Mesendoderm (in vitro differentiated cells): ENCODE measurements around the gene GLA.
A peak's percentile ranks its signal among the peaks of the same experiment; 100 is the strongest.

Source experiments
- DNase-seq: peaks from one replicate; pipeline ENCODE4 v3.0.0; 2013
- H2AK5ac ChIP-seq: 2 replicates; pipeline ENCODE4 v1.6.1; 2013; ENCODE audit warnings: low read length, inconsistent platforms
- H2BK120ac ChIP-seq: 2 replicates; pipeline ENCODE4 v1.6.1; 2013; ENCODE audit warnings: low read depth, mild to moderate bottlenecking, low read length, moderate library complexity, mixed read lengths
- H2BK15ac ChIP-seq: replicated peaks from 2 replicates; pipeline ENCODE4 v1.6.1; 2013; ENCODE audit warnings: low read depth, mild to moderate bottlenecking, moderate library complexity
- H2BK5ac ChIP-seq: 2 replicates; pipeline ENCODE4 v1.6.1; 2013; ENCODE audit warnings: low read length, inconsistent platforms
- H3K18ac ChIP-seq: 2 replicates; pipeline ENCODE4 v1.6.1; 2013; ENCODE audit warnings: mild to moderate bottlenecking, low read length, mixed read lengths
- H3K23ac ChIP-seq: one replicate; pipeline ENCODE4 v1.6.1; 2013; ENCODE audit warnings: low read length
- H3K27ac ChIP-seq: 2 replicates; pipeline ENCODE4 v1.5.1; 2013; ENCODE audit warnings: low read depth, mild to moderate bottlenecking, inconsistent platforms, low read length, moderate library complexity
- H3K27me3 ChIP-seq: 2 replicates; pipeline ENCODE4 v1.6.1; 2013; ENCODE audit warnings: low read length, control low read depth, mild to moderate bottlenecking, inconsistent platforms; ENCODE audit not compliant: insufficient read depth, poor library complexity
- H3K36me3 ChIP-seq: 2 replicates; pipeline ENCODE4 v1.6.1; 2013; ENCODE audit warnings: low read length, inconsistent platforms; ENCODE audit not compliant: control insufficient read depth, insufficient read depth
- H3K4ac ChIP-seq: one replicate; pipeline ENCODE4 v1.6.1; 2013; ENCODE audit warnings: low read depth, mild to moderate bottlenecking, low read length, moderate library complexity
- H3K4me1 ChIP-seq: 2 replicates; pipeline ENCODE4 v1.6.1; 2013; ENCODE audit warnings: low read depth, low read length, inconsistent platforms; ENCODE audit not compliant: control insufficient read depth
- H3K4me2 ChIP-seq: 2 replicates; pipeline ENCODE4 v1.6.1; 2013; ENCODE audit warnings: low read length
- H3K4me3 ChIP-seq: 2 replicates; pipeline ENCODE4 v1.5.1; 2013; ENCODE audit warnings: mild to moderate bottlenecking, low read length
- H3K56ac ChIP-seq: one replicate; pipeline ENCODE4 v1.6.1; 2013; ENCODE audit warnings: low read length
- H3K79me1 ChIP-seq: 2 replicates; pipeline ENCODE4 v1.6.1; 2013; ENCODE audit warnings: low read length, inconsistent platforms
- H3K79me2 ChIP-seq: 2 replicates; pipeline ENCODE4 v1.6.1; 2013; ENCODE audit warnings: mild to moderate bottlenecking, low read length; ENCODE audit not compliant: control insufficient read depth, insufficient read depth
- H3K9ac ChIP-seq: 2 replicates; pipeline ENCODE4 v1.6.1; 2013; ENCODE audit warnings: low read length, inconsistent platforms
- H4K5ac ChIP-seq: one replicate; pipeline ENCODE4 v1.6.1; 2013; ENCODE audit warnings: low read length
- H4K8ac ChIP-seq: one replicate; pipeline ENCODE4 v1.6.1; 2013; ENCODE audit warnings: low read depth, mild to moderate bottlenecking, control low read depth, low read length, moderate library complexity
- WGBS: extraction: QIAGEN DNeasy Blood & Tissue Kit; methylation state at CpG from one replicate; pipeline ENCODE4 v1.1.7; 2013; ENCODE audit warnings: low lambda C conversion rate, missing lambda C conversion rate; ENCODE audit not compliant: insufficient coverage; ENCODE audit errors: extremely low coverage; 5-methylcytosine and 5-hydroxymethylcytosine counted together

The GLA gene

DNA sequence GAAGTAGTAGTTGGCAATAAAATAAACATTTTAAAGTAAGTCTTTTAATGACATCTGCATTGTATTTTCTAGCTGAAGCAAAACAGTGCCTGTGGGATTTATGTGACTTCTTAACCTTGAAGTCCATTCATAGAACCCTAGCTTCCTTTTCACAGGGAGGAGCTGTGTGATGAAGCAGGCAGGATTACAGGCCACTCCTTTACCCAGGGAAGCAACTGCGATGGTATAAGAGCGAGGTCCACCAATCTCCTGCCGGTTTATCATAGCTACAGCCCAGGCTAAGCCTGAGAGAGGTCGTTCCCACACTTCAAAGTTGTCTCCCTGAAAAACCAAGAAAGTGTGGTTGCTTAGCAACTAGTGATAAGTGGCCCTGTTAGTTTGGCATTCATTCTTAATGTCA, 9.9 kb downstream of the GLA start:
- no peak overlapping the region for H3K4ac ChIP-seq
- no peak overlapping the region for H2AK5ac ChIP-seq
- H3K4me3 ChIP-seq, result no peak overlapping the region
- H2BK120ac ChIP-seq, result no peak overlapping the region
- H3K27ac ChIP-seq, result no peak overlapping the region
- DNase-seq, result peak; percentile 28
- H3K4me2 ChIP-seq, result no peak overlapping the region
- H4K8ac ChIP-seq, result no peak overlapping the region
- H3K79me2 ChIP-seq, result no peaks in the 10 kb centered on the region
- H3K79me1 ChIP-seq, result no peaks in the 10 kb centered on the region
- H3K27me3 ChIP-seq, result no peaks in the 10 kb centered on the region
- H3K4me1 ChIP-seq, result no peaks in the 10 kb centered on the region
- no peaks in the 10 kb centered on the region for H3K36me3 ChIP-seq
- H2BK15ac ChIP-seq, result no peak overlapping the region
- no peak overlapping the region for H2BK5ac ChIP-seq
- H3K18ac ChIP-seq, result no peak overlapping the region
- H3K9ac ChIP-seq, result no peak overlapping the region
- no peak overlapping the region for H3K56ac ChIP-seq
- H4K5ac ChIP-seq, result no peak overlapping the region
- no peak overlapping the region for H3K23ac ChIP-seq
- WGBS, result no CpG with 5 or more reads among the region's 4 CpGs

DNA sequence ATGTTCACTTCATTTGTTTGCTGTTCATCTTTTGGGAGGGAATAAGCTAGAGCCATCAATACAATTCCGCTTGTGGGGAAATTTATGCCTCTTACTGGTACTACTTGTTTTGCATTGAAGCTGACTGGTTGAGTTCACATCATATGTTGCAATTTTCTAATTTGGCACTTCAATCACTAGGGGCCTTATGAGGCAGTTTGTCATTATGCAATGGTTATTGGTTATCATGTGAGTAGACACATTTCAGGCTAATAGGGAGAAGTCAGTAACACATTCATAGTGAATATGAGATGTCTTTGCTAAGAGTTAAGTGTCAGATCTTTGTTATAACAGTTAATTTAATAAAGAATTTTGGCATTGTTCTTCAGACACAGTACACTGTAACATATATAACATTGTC, 11.9 kb downstream of the GLA start:
- H3K4me2 ChIP-seq, result no peak overlapping the region
- no peak overlapping the region for H3K27ac ChIP-seq
- H3K9ac ChIP-seq, result no peak overlapping the region
- H3K79me1 ChIP-seq, result no peaks in the 10 kb centered on the region
- H3K4me3 ChIP-seq, result no peak overlapping the region
- no peaks in the 10 kb centered on the region for H3K4me1 ChIP-seq
- peaks cover 3% of the 10 kb centered on the region for H3K36me3 ChIP-seq
- H2BK120ac ChIP-seq, result no peak overlapping the region
- no peak overlapping the region for H3K18ac ChIP-seq
- no peak overlapping the region for H3K23ac ChIP-seq
- no peak overlapping the region for H2BK15ac ChIP-seq
- no peak overlapping the region for H2BK5ac ChIP-seq
- H3K27me3 ChIP-seq, result no peaks in the 10 kb centered on the region
- no CpG with 5 or more reads among the region's 1 CpG for WGBS
- no peak overlapping the region for H3K4ac ChIP-seq
- peaks cover 14% of the 10 kb centered on the region for H3K79me2 ChIP-seq
- no peak overlapping the region for H3K56ac ChIP-seq
- no peak overlapping the region for H2AK5ac ChIP-seq
- H4K8ac ChIP-seq, result no peak overlapping the region
- H4K5ac ChIP-seq, result no peak overlapping the region
- DNase-seq, result no peak

DNA sequence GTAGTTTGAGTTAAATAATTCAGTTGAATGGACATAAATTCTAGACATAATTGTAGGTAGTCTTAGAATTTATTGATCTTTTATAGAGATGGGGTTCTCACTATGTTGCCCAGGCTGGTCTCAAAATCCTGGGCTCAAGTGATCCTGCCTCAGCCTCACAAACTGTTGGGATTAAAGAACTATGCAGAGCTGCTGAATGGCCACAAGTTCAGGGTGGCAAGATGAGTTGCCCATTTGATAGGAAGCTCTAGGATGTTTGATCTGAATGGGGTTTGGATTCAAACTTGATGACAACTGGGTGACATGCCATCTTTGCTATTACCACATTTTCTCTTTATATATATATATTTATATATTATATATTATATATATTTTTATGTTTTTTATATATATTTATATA, 13.4 kb downstream of the GLA start:
- no peak overlapping the region for H3K27ac ChIP-seq
- DNase-seq, result no peak
- no peak overlapping the region for H4K5ac ChIP-seq
- H3K23ac ChIP-seq, result no peak overlapping the region
- H2BK120ac ChIP-seq, result no peak overlapping the region
- H3K9ac ChIP-seq, result no peak overlapping the region
- H3K4me1 ChIP-seq, result no peaks in the 10 kb centered on the region
- no peak overlapping the region for H2BK15ac ChIP-seq
- no peak overlapping the region for H3K56ac ChIP-seq
- H3K4me3 ChIP-seq, result no peak overlapping the region
- peaks cover 14% of the 10 kb centered on the region for H3K79me2 ChIP-seq
- no peak overlapping the region for H4K8ac ChIP-seq
- H3K36me3 ChIP-seq, result peaks cover 3% of the 10 kb centered on the region
- H2AK5ac ChIP-seq, result no peak overlapping the region
- H3K4ac ChIP-seq, result no peak overlapping the region
- no peak overlapping the region for H3K4me2 ChIP-seq
- no peaks in the 10 kb centered on the region for H3K27me3 ChIP-seq
- H2BK5ac ChIP-seq, result no peak overlapping the region
- no peak overlapping the region for H3K18ac ChIP-seq
- H3K79me1 ChIP-seq, result no peaks in the 10 kb centered on the region

DNA sequence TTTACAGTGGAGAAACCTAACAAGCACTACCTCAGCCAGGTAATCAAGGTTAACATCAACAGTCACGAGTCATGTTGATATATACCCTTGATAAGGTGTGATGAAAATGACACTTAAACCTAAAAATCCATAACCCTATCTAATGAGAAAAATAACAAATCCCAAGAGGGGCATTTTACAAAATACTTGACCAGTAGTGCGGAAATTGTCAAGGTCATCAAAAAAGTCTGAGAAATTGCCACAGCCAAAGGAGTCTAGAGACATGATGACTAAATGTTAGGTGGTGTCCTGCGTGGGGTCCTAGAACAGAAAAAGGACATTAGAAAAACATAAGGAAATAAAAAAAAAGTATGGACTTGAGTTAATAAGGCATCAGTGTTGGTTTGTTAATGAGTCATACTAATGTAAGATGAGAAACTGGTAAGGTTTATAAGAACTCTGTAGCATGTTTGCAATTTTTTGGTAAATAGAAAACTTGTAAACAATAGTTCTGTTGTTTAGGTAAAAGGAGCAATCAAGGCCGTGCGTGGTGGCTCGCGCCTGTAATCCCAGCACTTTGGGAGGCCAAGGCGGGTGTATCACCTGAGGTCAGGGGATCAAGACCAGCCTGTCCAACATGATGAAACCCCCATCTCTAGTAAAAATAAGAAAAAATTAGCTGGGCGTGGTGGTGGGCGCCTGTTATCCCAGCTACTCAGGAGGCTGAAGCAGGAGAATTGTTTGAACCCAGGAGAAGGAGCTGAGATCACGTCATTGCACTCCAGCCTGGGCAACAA, 14.0 kb downstream of the GLA start:
- Histone ChIP-seq H2BK5ac (no peak overlapping the region), H3K23ac (no peak overlapping the region), H2BK15ac (no peak overlapping the region), H4K5ac (no peak overlapping the region), H3K79me1 (no peaks in the 10 kb centered on the region), H3K79me2 (peaks cover 14% of the 10 kb centered on the region), H3K4me2 (no peak overlapping the region), H3K4me3 (no peak overlapping the region), H3K27me3 (no peaks in the 10 kb centered on the region), H3K27ac (no peak overlapping the region), H3K4ac (no peak overlapping the region), H3K36me3 (peaks cover 3% of the 10 kb centered on the region), H3K4me1 (no peaks in the 10 kb centered on the region), H2AK5ac (no peak overlapping the region), H3K9ac (no peak overlapping the region), H4K8ac (no peak overlapping the region), H3K56ac (no peak overlapping the region), H3K18ac (no peak overlapping the region), H2BK120ac (no peak overlapping the region)
- DNase-seq, result no peak
- no CpG with 5 or more reads among the region's 11 CpGs for WGBS

- peak overlapping the region; percentile 81 for H3K4me2 ChIP-seq
- H3K56ac ChIP-seq, result peak overlapping the region; percentile 94
- H3K36me3 ChIP-seq, result peaks cover 3% of the 10 kb centered on the region
These were observed 15.9 kb downstream of the GLA start for GRCh38 chrX:101391831-101392230.

More at GRCh38 chrX:101391831-101392230, 15.9 kb downstream of the GLA start:
- Histone ChIP-seq H3K4ac (no peak overlapping the region), H3K27ac (no peak overlapping the region), H2AK5ac (no peak overlapping the region), H2BK5ac (no peak overlapping the region), H4K8ac (no peak overlapping the region), H3K18ac (no peak overlapping the region), H4K5ac (no peak overlapping the region), H3K79me1 (no peaks in the 10 kb centered on the region), H3K23ac (no peak overlapping the region), H3K79me2 (peaks cover 14% of the 10 kb centered on the region), H2BK15ac (no peak overlapping the region), H3K27me3 (no peaks in the 10 kb centered on the region), H3K4me1 (no peaks in the 10 kb centered on the region), H3K9ac (peak overlapping the region; percentile 93), H3K4me3 (peak overlapping the region; percentile 85), H2BK120ac (no peak overlapping the region)
- no peak for DNase-seq
- no CpG with 5 or more reads among the region's 6 CpGs for WGBS
